Stimulated activated CD8-positive, alpha-beta memory T cell treated with anti-CD3 and anti-CD28 coated beads, Interleukin-7, amount 100 ng/mL, for 4 hours (primary cell): ENCODE data around the gene VSIG8.
A peak's percentile ranks its signal among the peaks of the same experiment; 100 is the strongest.

Experiments
- DNase-seq, 2 donors: peaks; one replicate each; pipeline ENCODE4 v3.0.0-alpha.2; 2020; ENCODE audit warnings: low read depth in 2 of 2

The VSIG8 gene

DNA sequence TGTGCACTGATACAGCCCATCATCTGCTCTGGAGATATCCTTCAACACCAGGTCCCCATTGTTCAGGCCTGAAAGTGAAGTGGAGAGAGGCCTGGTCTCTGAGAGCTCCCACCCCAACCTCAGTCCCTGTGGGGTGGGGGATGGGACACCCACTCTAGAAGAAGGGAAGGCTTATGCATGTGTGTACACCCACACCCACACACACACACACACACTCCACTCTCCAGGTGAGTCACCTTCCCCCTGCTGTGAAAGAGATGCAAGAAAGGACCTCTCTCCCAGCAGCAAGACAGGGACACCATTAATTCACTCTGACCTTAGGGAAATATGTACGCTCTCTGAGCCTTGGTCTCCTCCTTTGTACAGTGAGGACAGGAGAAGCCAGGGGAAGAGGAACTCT is 5.9 kb downstream of the VSIG8 start:
- no peak for DNase-seq

GRCh38 chr1:159855709-159856108 is 6.7 kb downstream of the VSIG8 start:
- DNase-seq, result no peak

- peak; percentile 24 to 73 for DNase-seq
Measured at GRCh38 chr1:159854693-159855192, 7.7 kb downstream of the VSIG8 start.

- DNase-seq, result no peak
Measured at GRCh38 chr1:159854116-159854692, 8.3 kb downstream of the VSIG8 start.

DNA sequence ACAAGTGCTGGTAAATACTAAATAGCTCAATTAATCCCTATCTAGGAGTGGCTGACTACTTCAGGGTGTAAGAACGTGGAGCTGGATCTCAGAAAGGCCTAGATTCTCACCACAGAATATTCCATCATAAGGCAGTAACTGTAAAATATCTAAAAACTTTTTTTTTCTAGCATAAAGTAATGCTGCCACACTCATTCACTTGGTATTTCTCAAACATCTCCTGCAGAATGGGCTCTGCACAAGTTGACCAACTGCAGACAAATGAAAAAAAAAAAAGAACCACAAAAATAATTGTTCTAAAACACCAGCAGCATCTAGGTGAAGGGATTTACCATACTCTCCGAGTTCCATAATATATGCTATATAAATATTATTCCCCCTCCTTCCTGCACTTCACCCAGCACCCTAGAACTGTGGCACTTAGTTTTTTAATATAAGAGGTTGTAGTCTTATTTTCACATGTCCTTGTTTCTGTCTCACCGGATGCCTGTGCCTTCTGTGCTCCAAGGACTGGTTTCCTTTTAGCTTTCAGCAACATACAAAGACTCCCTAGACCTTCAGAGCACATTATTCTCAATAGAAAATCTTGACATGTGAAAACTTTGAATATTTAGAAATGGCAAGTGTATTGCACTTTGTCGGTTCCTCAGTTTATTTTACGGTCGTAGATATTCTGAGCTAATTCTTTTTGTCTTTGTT is 8.9 kb downstream of the VSIG8 start:
- no peak for DNase-seq

- no peak for DNase-seq
Measured at GRCh38 chr1:159851407-159851806, 11.1 kb downstream of the VSIG8 start.

- DNase-seq, result no peak
Measured at GRCh38 chr1:159849626-159850366, 12.7 kb downstream of the VSIG8 start.

GRCh38 chr1:159848326-159848725 is 14.1 kb downstream of the VSIG8 start:
- no peak for DNase-seq

DNA sequence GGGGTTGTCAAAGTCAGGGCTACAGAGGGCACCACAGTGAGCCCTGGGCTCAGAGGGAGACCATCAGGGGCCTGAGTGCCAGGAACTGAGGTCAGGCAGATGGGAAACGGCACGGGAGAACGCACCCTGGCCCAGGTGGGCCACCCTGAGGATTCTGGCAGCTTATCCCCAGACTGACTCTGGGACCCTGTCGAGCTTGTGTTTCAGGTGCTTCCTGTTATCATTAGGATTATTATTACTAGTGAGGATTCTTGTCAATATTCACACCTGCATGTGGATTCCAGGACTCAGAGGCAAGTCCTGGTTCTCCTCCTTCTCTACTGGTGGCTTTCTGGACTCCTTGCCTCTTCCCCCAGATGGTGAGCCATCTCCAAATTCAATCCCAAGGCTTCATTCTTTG is 15.2 kb downstream of the VSIG8 start:
- DNase-seq, result no peak

GRCh38 chr1:159845751-159846629 is 16.5 kb downstream of the VSIG8 start:
- no peak for DNase-seq

GRCh38 chr1:159843459-159843858 is 19.0 kb downstream of the VSIG8 start:
- no peak for DNase-seq

DNA sequence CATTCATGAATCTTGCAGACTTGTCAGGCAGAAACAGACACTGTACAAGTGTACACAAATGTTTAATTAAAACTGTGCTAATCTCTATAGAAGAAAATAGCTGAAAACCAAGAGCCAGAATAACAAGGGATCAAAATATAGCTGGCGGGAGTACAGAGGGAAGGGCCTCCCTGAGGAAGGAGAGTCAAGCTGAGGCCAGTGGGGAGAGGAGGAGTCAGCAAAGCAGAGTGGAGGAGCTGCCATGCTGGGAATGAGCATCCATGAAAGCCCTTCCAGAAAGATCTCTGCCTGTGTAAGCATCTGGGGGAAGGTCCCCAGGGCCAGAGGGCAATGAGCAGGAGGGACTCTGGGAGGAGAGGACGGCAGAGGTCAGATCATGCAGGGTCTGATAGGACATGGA is 20.7 kb downstream of the VSIG8 start:
- DNase-seq, result no peak

GRCh38 chr1:159839116-159839849 is 23.2 kb downstream of the VSIG8 start:
- no peak for DNase-seq

- no peak for DNase-seq
Measured at GRCh38 chr1:159838715-159839114, 23.7 kb downstream of the VSIG8 start.

DNA sequence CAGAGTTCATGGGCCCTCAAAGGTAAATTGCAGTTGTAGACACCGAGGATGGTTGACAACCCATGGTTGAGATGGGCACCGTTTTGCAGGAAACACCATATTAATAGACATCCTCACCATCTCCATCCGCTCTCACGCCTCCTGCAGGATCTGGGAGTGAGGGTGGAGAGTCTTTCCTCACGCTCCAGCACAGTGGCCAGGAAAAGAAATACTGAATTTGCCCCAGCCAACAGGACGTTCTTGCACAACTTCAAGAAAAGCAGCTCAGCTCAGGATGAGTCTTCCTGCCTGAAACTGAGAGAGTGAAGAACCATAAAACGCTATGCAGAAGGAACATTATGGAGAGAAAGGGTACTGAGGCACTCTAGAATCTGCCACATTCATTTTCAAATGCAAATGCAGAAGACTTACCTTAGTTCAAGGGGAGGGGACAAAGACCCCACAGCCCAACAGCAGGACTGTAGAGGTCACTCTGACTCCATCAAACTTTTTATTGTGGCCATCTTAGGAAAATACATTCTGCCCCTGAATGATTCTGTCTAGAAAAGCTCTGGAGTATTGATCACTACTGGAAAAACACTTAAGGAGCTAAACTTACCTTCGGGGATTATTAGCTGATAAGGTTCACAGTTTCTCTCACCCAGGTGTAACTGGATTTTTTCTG is 26.5 kb downstream of the VSIG8 start:
- no peak for DNase-seq

DNA sequence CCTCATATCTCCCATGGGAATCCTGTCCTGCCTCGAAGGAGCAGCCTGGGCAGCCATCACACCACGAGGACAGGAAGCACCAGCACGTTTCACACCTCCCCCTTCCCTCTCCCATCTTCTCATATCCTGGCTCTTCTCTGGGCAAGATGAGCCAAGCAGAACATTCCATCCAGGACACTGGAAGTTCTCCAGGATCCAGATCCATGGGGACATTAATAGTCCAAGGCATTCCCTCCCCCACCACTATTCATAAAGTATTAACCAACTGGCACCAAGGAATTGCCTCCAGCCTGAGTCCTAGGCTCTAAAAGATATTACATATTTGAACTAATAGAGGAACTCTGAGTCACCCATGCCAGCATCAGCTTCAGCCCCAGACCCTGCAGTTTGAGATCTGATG is 27.1 kb downstream of the VSIG8 start:
- DNase-seq, result no peak

DNA sequence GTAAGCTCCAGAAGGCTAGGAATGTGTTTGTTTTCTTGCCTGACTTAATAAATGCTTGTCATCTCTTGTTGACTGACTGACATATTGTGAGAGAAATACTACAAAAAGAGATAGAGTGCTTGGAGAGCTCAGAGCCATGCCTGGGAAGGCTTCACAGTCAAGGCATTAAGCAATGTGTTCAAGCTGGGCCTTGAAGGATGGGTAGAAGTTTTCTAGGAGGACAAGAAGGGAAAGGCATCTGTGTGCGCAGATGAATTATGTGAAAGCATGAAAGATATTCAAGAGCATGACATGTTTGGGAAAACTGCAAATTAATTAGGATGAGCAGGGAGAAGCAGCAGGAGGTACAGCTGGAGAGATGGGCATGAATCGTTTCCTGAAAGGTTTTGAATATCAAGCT is 30.1 kb downstream of the VSIG8 start:
- DNase-seq, result no peak

GRCh38 chr1:159831412-159832141 is 30.9 kb downstream of the VSIG8 start:
- DNase-seq, result no peak

DNA sequence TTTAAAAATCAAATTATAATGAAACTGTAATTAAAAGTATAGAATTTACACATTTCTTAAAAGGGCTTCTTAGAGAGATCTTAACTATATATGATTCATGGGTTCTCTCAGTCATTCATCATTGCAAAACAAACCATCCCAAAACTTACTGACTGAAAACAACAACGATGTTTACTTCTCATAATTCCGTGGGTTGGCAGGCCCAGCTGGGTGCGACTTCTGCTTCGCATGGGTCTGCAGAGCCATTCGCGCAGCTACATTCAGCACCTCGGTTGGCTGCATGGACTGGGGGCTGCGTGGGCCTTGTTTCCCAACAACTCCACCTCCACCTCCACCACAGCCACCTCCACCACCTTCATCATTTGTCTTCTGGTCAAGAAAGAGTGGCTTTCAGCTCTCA is 31.7 kb downstream of the VSIG8 start:
- DNase-seq, result no peak
